HG02623 (cell line): ENCODE measurements around the gene CLK1.
"Not testable (repeated sequence)": the region's sequence is repeated elsewhere in the genome, so short reads cannot be mapped to it uniquely, and the experiment has no call there.

ENCODE experiments used
- ATAC-seq: cut with Tn5 transposase; IDR thresholded peaks from one replicate; pipeline ENCODE4 v1.9.1; 2021; ENCODE audit warnings: moderate library complexity; ENCODE audit not compliant: unreplicated experiment

Gene CLK1

DNA sequence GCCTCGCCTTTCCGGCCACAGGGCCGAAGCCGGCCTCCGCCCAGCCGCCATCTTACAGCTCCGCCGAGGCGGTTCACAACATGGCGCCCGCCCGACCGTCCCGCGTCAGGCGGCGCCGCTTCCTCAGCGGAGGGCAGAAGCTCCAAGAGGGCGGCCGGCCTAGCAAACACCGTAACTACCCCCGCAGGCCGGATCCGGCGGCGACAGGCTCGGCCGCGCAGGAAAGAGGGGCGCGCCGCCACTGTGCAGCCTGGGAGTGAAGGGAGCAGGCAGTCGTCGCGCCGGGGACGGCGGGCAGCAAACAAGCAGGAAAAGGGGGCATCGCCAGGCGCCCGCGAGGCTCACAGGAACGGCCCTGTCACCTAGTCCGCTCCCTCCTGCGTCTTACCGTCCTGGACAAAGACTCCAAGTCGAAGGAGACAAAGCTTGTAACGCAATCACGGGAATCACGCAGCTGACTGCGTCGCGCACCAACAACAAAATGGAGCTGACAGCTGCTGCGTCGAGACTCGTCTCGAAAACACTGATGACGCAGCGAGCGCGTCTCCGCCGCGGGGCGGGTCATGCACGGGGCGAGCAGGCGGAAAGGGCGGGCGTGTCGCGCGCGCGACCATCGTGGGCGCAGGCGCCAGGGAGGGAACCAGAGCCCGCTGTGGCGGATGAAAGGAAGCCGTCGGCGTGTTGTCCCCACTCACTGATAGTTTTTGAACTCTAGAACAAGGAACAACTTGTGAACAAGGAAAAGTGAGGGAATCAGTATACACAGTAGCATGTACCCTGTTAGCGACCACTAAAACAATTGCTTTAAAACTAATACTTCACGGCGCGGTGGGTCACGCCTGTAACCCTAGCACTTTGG, at the start of gene CLK1:
CLK1 (minus strand) TSS at position 483 of the 859 bp plus-strand sequence. CDS start 2,796 bp downstream, outside the sequence.
- ATAC-seq: peak; percentile 82

DNA sequence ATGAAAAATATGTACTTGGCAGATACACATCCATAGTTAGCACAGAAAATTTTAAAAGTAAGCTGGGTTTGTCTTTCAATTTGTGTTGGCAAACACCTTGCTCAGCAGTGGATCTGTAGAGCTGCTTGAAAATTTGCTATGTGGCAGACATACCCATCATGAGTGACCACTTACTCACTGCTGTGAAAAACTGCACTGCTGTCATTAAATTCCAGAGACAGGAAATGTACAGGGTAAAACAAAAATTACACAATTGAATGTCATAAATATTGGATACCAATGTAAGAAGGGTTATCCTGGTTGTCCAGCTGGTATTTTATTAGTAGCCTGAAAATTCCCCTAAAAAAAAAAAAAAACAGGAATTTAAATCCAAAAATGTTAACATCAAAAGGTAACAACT, 49.2 kb upstream of the CLK1 start:
- no peak for ATAC-seq

DNA sequence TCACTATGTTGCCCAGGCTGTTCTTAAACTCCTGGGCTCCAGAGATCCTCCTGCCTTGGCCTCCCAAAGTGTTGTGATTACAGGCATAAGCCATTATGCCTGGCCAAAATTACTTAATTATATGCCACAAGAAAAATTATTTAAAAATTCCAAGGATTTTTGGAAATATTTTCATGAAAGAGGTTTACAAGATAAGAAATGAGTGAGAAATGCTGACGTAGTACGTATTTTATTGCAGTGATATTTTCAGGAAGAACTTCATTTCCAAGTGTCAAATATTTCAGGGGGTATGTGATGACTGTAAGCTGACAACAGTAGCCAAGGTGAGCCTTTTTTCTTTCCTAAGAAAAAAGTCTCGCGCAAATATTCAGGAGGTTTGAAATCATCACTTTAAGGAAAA, 45.5 kb upstream of the CLK1 start:
- no peak for ATAC-seq

DNA sequence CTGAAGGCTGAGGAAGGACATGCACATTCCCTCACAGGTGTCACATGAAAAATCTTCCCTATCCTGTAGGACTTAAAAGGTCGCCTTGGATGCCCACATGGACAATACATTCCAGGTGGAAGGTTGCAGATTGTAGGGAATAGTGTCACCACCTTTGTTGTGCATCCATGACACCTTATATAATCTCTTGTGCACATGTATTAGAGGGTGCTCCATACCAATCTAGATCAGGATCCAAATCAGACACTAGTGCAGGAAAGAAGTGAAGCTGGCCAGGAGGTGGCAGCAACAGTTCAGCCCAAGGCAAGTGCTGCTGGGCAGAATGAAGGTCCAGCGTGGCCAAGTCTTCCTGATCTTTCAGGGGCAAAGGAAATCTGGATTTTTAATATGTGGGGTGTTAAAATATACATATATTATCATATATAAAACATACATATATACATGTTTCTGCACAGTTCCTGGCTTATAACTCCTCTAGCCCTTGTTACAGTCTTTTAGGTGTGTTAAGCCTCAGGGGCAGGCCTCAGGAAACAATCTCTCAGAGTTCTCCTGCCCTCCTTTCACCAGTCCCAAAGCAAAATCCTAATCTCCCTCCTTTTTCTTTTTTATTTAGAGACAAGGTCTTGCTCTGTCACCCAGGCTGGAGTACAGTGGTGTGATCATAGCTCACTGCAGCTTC, 41.3 kb upstream of the CLK1 start:
- no peak for ATAC-seq

DNA sequence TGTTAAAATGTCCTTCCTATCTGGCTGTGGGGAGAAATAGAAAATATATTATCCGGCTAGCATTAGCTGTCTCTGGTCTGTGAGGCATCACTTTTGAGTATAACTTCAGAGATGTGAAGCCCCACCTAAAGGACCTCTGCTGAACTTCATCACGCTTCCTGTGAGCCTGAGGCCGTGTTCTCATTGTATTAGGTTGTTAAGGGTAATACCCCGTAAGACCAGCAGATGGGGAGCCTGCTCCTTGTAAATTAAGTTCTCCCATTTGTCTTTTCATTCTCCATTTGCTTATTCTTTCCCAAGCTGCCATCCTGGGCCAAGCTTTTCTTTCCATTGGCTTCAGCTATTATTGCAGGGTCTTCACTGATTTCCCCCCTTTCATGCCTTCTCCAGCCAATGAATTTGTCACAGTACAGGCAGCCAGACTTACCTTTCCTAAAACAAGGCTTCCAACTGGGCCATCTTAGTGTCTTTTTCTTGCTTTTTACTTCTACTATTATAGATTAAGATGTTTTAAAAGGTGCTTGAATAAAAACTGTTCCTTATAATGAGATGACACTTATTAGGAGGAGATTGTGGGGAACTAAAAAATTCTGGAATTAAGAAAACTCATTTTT, 37.1 kb upstream of the CLK1 start:
- peak; percentile 98 for ATAC-seq

GRCh38 chr2:200899482-200899881, 35.0 kb upstream of the CLK1 start:
- no peak for ATAC-seq

DNA sequence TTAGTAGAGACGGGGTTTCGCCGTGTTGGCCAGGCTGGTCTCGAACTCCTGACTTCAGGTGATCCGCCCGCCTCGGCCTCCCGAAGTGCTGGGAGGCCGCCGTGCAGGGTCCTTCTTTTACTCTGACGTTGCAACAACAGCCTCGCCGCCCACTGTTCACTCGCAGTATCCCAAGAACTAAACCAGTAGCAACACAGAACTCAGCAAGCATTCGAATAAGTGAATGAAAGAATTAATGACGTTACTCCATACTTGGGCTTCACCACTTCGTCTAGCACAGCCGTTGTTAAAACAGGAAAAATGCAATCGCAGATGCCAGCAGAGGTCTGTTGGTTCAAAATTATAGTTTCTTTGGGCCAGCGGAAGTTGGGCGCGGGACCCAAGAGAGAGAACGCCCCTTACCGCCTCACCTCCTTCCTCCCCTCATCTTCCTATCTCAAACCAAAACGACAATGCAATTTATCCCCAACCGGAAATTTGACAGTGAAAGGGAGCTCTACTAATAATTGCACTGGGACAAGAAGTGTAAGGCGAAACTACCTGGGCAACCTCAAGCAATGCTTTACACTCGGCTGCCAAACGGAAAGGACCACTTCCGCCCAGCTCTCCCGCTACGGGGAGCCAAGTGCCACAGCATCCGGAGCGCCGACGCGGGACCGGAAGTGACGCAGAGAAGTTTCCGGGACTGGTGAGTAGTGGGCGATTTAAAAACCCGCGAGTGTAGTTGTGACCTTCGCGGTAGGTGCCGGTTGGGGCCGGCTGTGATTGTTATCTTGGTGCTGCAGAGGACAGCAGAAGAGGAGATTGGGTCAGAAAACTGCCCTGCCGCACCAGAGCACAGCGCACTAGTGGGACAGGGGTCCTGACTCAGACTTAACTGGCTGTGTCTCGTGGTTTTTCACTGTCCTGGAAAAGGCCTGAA, 24.5 kb upstream of the CLK1 start, which contains the start of the genes NIF3L1 and PPIL3:
NIF3L1 (plus strand) TSS at position 668 of the 922 bp plus-strand sequence. CDS start 2,573 bp downstream, outside the sequence.
PPIL3 (minus strand) TSS at position 374 of the 922 bp plus-strand sequence. CDS start 1,462 bp downstream, outside the sequence.
- ATAC-seq: peak; percentile 86

GRCh38 chr2:200881715-200882249, 17.3 kb upstream of the CLK1 start:
- ATAC-seq: not testable (repeated sequence)

DNA sequence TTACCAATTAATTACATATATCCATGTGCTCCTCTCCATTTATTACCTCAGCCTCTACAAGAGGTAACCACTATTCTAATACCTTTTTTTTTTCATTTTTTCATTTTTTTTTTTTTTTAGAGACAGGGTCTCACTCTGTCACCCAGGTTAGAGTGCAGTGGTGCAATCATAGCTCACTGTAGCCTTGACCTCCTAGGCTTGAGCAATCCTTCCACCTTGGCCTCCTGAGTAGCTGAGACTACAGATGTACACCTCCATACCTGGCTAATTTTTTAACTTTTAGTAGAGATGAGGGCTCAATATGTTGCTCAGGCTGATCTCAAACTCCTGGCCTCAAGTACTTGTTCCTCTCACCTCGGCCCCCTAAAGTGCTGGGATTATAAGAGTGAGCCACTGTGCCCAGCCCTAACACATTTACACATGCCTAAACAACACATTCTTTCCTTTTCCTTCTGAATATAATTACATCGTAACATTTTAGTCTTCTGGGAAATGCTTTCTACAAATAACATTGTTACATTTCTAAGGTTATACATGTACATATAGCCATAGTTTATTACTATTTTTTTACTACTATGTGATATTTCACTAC, 13.9 kb upstream of the CLK1 start:
- ATAC-seq: no peak

GRCh38 chr2:200877443-200877842, 13.0 kb upstream of the CLK1 start:
- ATAC-seq: no peak

DNA sequence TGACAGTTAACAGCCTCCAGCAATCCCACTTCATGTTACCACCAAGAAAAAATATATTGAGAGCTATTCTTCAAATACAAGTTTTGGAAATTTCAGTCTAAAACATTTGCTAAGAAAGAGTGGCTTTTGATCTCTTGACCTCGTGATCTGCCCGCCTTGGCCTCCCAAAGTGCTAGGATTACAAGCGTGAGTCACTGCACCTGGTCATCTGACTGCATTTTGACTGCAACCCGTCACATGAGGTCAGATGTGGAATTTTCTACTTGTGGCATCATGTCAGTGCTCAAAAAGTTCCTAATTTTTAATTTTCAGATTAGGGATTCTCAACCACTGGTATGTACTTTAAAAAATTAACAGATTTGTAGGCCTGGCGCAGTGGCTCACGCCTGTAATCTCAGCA, 9.1 kb upstream of the CLK1 start:
- ATAC-seq: no peak

GRCh38 chr2:200871151-200871550, 6.7 kb upstream of the CLK1 start:
- ATAC-seq: no peak

DNA sequence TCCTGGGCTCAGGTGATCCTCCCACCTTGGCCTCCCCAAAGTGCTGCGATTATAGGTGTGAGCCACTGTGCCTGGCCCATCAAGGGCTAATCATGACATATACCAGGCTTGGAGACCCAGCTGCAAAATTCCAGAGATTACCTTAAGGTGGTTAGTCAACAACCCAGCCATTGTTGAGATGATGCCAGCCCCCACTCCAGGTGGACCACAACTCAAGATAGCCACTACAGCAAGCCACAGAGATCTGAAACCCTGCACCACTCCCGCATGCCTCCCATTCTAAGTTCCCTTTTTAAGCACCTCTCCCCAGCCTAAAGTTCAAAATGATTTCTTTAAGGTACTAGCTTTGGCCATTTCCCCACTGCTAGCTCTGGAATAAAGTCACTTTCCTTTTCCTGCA, 4.6 kb upstream of the CLK1 start:
- no peak for ATAC-seq

- peak; percentile 3 for ATAC-seq
These were observed 679 bp downstream of the CLK1 start for GRCh38 chr2:200863782-200864175.

DNA sequence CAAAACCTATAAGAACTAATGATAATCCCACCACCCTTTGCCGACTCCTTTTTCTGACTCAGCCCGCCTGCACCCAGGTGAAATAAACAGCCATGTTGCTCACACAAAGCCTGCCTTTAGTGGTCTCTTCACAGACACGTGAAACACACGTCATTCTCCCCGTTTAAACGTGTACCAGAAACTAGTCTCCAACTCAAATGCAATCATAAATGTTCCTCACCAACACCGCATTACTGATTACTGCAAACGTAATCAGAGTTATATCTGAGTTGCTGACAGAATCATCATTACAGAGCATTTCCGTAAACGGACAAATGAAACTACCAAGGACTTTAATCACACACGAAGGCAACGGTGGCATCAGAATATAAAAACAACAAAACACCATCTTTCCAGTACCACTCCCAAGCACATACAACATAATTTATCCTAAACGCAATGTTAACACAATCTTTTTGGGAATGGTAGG, 1.9 kb downstream of the CLK1 start:
- no peak for ATAC-seq

- no peak for ATAC-seq
These were observed 2.8 kb downstream of the CLK1 start for GRCh38 chr2:200861617-200862155.

DNA sequence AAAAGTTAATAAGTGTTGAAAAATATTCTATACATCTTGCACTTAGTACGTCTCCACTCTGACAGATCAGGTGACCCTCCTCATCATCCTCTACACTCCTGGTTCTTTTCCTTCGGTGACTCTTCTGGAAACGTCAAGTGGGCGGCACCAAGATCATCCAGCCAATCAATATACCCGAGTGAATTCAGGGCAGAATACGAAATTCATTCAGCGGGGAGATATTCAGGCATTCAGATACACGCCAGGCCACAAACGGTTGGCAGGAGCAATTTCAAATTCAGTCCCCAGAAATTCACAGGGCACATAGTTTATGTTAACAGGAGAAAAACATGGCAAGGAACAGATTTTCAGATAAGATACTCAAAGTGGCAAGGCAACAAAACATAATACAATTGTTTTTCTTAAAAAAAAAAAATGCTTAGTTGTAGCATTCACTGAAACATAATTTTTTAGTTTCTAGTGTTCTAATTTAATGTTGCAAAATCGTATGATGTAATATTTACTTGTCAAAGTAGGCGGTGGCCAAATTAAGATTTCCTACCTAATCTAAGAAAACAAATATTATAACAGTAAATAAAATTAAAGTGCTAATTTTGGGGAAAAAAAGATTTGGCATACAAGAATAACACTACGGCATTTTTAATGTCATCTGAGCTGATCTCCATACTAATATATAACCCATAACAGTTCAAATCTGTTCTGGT, 4.2 kb downstream of the CLK1 start:
- no peak for ATAC-seq

GRCh38 chr2:200856806-200857205, 7.7 kb downstream of the CLK1 start:
- ATAC-seq: no peak

- no peak for ATAC-seq
These were observed 11.9 kb downstream of the CLK1 start for GRCh38 chr2:200852605-200853004.
